WI38 (cell line): Measurements from ENCODE around the gene PRTG.
"Not testable (repeated sequence)": the region's sequence is repeated elsewhere in the genome, so short reads cannot be mapped to it uniquely, and the experiment has no call there.

Source experiments
- H3K4me3 ChIP-seq: 2 replicates; pipeline ENCODE4 v1.5.1; 2011; ENCODE audit warnings: low read depth, mild to moderate bottlenecking, control low read depth, low read length
- CTCF ChIP-seq: IDR thresholded peaks from 2 replicates; pipeline ENCODE4 v1.5.1; 2012; ENCODE audit warnings: low read depth, mild to moderate bottlenecking, control low read depth, low read length

The PRTG gene

GRCh38 chr15:55736756-55737155, 6.2 kb downstream of the PRTG start:
- no peak for TF ChIP-seq CTCF
- no peak overlapping the region for H3K4me3 ChIP-seq

- H3K4me3 ChIP-seq: no peak overlapping the region
- TF ChIP-seq CTCF: no peak
Observed at GRCh38 chr15:55734641-55735040, 8.3 kb downstream of the PRTG start.

- H3K4me3 ChIP-seq: not testable (repeated sequence)
Observed at GRCh38 chr15:55733461-55733860, 9.5 kb downstream of the PRTG start.

GRCh38 chr15:55721554-55722185, 21.3 kb downstream of the PRTG start:
- H3K4me3 ChIP-seq: no peak overlapping the region
- no peak for TF ChIP-seq CTCF

- no peak overlapping the region for H3K4me3 ChIP-seq
- no peak for TF ChIP-seq CTCF
Observed at GRCh38 chr15:55715355-55716076, 27.4 kb downstream of the PRTG start.

DNA sequence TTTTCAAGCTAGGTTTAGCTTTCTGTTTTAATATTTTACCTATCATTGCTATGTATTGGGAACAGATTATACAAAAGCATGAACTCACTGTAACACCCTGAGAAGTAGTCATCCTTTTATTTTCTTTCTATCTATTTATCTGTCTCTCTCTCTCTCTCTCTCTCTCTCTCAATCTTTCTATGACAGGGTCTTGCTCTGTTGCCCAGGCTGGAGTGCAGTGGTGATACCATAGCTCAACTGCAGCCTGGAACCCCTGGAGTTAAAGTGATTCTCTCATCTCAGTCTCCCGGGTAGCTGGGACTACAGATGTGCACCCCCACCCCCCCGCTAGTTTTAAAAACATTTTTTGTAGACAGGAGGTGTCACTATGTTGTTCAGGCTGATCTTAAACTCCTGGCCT, 28.9 kb downstream of the PRTG start:
- H3K4me3 ChIP-seq: no peak overlapping the region
- TF ChIP-seq CTCF: no peak

GRCh38 chr15:55712363-55712762, 30.6 kb downstream of the PRTG start:
- TF ChIP-seq CTCF: no peak
- H3K4me3 ChIP-seq: no peak overlapping the region
